GM21526 (cell line): ENCODE measurements around the gene DOP1B.
"Not testable (repeated sequence)": the region's sequence is repeated elsewhere in the genome, so short reads cannot be mapped to it uniquely, and the experiment has no call there.

Source experiments
- ATAC-seq: cut with Tn5 transposase; IDR thresholded peaks from one replicate; pipeline ENCODE4 v1.9.1; 2021; ENCODE audit warnings: moderate library complexity; ENCODE audit not compliant: unreplicated experiment, low FRiP score

Gene DOP1B

GRCh38 chr21:36156815-36157670, at the start of gene DOP1B:
DOP1B (plus strand) TSS chr21:36156824; CDS start chr21:36164734, 7,910 bp downstream.
- ATAC-seq: peak; percentile 31

GRCh38 chr21:36109868-36110267, 46.8 kb upstream of the DOP1B start:
- no peak for ATAC-seq

- no peak for ATAC-seq
Measured at GRCh38 chr21:36111238-36111637, 45.4 kb upstream of the DOP1B start.

DNA sequence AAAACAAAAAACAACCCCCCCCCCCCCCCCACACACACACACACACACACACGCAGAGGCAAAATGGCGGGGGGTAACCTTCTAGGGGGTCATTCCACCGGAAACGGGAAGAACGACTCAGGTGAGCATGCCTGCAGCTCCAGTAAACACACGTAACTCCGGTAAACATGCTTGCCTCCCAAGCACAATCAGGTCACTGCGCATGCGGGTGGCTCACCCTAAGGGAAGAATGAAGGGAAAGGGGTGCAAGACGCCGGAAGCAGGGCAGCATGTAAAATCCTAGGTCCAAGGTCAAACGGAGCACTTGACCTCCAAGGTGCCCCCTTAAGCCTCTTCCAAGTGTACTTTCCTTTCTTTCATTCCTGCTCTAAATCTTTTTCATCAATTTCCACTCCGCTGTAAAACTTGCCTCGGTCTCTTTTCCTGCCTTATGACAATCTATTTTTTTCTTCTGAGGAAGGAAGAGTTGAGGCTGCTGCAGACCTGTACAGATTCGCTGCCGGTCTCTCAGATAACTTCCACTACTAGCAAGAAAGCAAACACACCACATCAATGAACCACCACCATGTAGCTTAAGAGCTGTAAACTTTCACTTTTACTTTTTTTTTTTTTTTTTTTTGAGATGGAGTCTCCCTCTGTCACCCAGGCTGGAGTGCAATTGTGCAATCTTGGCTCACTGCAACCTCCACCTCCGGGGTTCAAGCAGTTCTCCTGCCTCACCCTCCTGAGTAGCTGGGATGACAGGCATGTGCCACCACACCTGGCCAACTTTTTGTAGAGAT, 42.8 kb upstream of the DOP1B start:
- ATAC-seq: no peak

DNA sequence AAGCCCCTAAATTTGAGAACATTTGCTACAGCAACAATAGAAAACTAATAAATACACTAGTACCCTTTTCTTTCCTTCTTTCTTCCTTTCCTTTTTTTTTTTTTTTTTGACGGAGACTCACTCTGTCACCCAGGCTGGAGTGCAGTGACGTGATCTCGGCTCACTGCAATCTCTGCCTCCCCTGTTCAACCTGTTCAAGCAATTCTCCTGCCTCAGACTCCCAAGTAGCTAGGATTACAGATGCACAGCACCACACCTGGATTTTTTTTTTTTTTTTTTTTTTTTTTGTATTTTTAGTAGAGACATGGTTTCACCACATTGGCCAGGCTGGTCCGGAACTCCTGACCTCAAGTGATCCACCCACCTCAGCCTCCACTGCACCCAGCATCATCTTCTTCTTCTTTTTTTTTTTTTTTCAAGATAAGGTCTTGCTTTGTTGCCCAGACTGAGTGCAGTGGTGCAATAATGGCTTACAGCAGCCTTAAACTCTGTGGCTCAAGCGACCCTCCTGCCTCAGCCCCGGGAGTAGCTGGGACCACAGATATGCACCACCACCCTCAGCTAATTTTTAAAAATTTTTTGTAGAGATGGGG, 41.4 kb upstream of the DOP1B start:
- no peak for ATAC-seq

DNA sequence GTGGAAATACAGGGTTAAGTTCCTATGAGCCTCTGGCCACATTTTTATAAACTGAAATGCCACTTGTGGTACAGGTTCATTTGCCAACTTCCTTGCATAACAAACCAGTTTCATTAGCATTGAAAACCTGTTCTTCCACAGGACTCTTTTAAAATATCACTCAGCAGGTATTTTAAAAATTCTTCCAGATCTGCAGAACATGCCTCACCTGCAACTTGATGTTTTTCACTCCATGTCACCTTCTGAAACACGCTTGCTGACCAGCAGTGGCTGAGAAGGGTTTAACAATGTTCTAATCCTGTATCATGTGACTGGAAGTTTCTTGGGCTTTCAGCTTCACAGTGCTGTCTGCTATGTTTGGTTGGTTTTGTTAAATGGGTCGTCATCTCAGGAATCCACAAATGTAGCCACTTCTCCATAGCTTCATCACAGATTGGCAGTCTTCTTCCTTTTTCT, 39.3 kb upstream of the DOP1B start:
- no peak for ATAC-seq

GRCh38 chr21:36120304-36120888, 36.2 kb upstream of the DOP1B start:
- ATAC-seq: no peak

DNA sequence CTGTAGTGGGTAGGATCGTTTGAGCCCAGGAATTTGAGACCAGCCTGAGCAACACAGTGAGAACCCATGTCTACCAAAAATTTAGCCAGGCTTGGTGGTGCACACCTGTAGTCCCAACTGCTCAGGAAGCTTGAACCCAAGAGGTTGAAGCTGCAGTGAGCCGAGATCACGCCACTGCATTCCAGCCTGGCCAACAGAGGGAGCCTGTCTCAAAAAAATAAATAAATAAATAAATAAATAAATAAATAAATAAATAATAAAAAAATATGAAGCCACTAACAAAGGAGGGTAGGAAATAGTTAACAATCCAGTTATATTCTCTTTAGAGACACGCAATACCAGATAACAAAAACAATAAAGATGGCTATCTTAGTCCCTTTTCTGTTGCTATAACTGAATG, 33.6 kb upstream of the DOP1B start:
- ATAC-seq: no peak

- no peak for ATAC-seq
Measured at GRCh38 chr21:36124395-36124794, 32.2 kb upstream of the DOP1B start.

DNA sequence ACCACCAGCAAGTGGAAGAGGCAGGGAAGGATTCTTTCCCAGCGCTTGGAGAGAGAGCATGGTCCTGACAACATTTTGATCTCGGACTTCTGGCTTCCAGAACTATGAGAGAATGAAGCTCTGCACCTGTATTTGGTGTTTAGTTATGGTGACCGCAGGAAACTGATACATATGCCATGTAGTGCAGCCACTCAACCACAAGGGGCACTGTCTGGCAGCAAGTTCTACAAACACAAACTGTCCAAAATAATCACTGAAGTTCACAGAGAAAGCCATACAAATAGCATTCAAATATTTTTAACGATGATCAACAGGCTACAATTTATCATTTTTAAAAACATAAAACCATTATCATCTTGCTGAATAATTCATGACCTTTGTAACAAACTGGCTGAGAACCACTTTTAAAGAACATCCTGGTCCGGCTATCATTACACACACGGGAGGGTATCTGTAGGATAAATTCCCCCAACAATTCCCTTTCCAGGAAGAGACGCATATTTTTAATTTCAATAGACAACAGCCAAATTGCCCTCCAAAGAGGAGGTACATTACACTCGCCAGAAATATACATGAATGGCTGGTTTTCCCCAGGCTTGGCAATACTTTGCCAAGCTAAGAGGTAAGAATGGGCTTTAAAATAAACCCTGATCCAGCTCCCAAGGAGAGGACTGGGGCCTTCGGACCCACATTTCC, 31.0 kb upstream of the DOP1B start:
- no peak for ATAC-seq

GRCh38 chr21:36126208-36126565, 30.4 kb upstream of the DOP1B start:
- ATAC-seq: no peak

- ATAC-seq: no peak
Measured at GRCh38 chr21:36126621-36127110, 30.0 kb upstream of the DOP1B start.

- no peak for ATAC-seq
Measured at GRCh38 chr21:36127250-36127904, 29.2 kb upstream of the DOP1B start.

GRCh38 chr21:36127977-36128376, 28.6 kb upstream of the DOP1B start:
- no peak for ATAC-seq

DNA sequence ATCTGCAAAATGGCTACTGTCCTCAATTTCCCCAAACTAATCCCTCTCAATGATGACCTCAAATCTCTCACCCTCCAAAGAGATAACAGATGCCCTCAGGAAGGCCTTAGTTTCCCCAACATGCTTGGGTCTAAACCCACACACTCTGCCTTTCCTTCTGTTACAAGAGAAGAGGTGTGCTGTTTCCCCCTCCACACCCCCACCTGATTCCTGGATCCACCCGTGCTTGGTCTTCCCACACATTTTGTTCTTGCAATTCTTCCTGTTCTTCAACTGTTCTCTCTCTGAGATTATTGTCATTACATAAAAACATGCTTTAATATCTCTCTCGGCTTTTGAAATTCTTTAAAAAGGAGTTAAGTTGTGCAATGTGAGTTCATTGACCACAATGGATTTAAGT, 27.4 kb upstream of the DOP1B start:
- ATAC-seq: no peak

GRCh38 chr21:36130414-36130762, 26.2 kb upstream of the DOP1B start:
- not testable (repeated sequence) for ATAC-seq

DNA sequence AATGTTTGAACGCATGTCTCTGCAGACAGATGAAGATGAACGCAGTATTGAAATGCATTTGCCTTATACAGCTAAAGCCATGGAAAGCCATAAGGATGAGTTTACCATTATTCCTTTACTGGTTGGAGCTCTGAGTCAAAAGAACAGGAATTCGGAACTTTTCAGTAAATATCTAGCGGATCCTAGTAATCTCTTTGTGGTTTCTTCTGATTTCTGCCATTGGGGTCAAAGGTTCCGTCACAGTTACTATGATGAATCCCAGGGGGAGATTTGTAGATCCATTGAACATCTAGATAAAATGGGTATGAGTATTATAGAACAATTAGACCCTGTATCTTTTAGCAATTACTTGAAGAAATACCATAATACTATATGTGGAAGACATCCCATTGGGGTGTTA, 25.8 kb upstream of the DOP1B start:
- not testable (repeated sequence) for ATAC-seq

GRCh38 chr21:36132696-36133095, 23.9 kb upstream of the DOP1B start:
- no peak for ATAC-seq

GRCh38 chr21:36134803-36135390, 21.7 kb upstream of the DOP1B start, which contains the start of gene CBR3:
CBR3 (plus strand) TSS chr21:36135079; CDS start chr21:36135193, 114 bp downstream.
- no peak for ATAC-seq
